ENCODE results near the gene C1orf167.

- TF ChIP-seq CTCF (IDR thresholded peaks at IDR 0.05) = no peak
- no peak for TF ChIP-seq POLR2A (IDR thresholded peaks at IDR 0.05)
These were observed 21.5 kb upstream of the C1orf167 start for GRCh38 chr1:11740258-11741192.

Measured in uterus (tissue), 2 donors.